Keratinocyte (primary cell): ENCODE results near the gene ATP8A2. TPM values are rescaled to one million over a fixed set of nuclear protein-coding genes. Genes with fewer than 3 reads are reported as not detected.
A peak's percentile ranks its signal among the peaks of the same experiment; 100 is the strongest.

ENCODE experiments used
- DNase-seq: peaks from one replicate; pipeline ENCODE4 v3.0.0-alpha.2; 2011; ENCODE audit warnings: low read depth, missing footprints, low spot score
- FAIRE-seq: peaks from 2 replicates; lab custom pipeline; 2011; peaks lifted over from hg19 to GRCh38; lab: Jason Lieb, UNC
- H2AFZ ChIP-seq: 2 replicates; pipeline ENCODE4 v1.6.0; 2012; ENCODE audit warnings: low read length, control low read depth, inconsistent platforms; ENCODE audit not compliant: control insufficient read depth
- H3K27ac ChIP-seq: 2 replicates; pipeline ENCODE4 v1.5.1; 2011; ENCODE audit warnings: low read length; ENCODE audit not compliant: control insufficient read depth, insufficient read depth
- H3K27me3 ChIP-seq: 3 replicates; pipeline ENCODE4 v1.6.0; 2011; ENCODE audit warnings: low read length; ENCODE audit not compliant: control insufficient read depth, insufficient read depth; ENCODE audit errors: extremely low read depth
- H3K36me3 ChIP-seq, 2 experiments: 2 replicates in 1 of 2; 3 replicates in 1 of 2; pipeline ENCODE4 v1.5.1; 2011; ENCODE audit warnings: low read length in 2 of 2, mild to moderate bottlenecking in 1 of 2; ENCODE audit not compliant: control insufficient read depth in 2 of 2, insufficient read depth in 2 of 2; ENCODE audit errors: extremely low read depth in 1 of 2
- H3K4me1 ChIP-seq: 3 replicates; pipeline ENCODE4 v1.5.1; 2011; ENCODE audit warnings: low read length; ENCODE audit not compliant: control insufficient read depth, insufficient read depth; ENCODE audit errors: extremely low read depth
- H3K4me2 ChIP-seq: 3 replicates; pipeline ENCODE4 v1.6.0; 2011; ENCODE audit warnings: low read depth, low read length; ENCODE audit not compliant: control insufficient read depth, insufficient read depth; ENCODE audit errors: extremely low read depth
- H3K4me3 ChIP-seq, 3 experiments: fragments of 200-600 bp in 1 of 3; sonication (generic) in 1 of 3; 2 replicates in 2 of 3; 3 replicates in 1 of 3; pipeline ENCODE4 v1.5.1; 2011 to 2016; ENCODE audit warnings: low read length in 3 of 3, mild to moderate bottlenecking in 3 of 3, control low read depth in 2 of 3, inconsistent platforms in 1 of 3, low read depth in 1 of 3, mixed read lengths in 1 of 3, mixed run types in 1 of 3, moderate library complexity in 1 of 3; ENCODE audit not compliant: control insufficient read depth in 2 of 3, insufficient read depth in 2 of 3; ENCODE audit errors: extremely low read depth in 1 of 3
- H3K79me2 ChIP-seq: 2 replicates; pipeline ENCODE4 v1.6.0; 2012; ENCODE audit warnings: low read length; ENCODE audit not compliant: control insufficient read depth, insufficient read depth
- H3K9ac ChIP-seq: 3 replicates; pipeline ENCODE4 v1.6.0; 2011; ENCODE audit warnings: low read length; ENCODE audit not compliant: control insufficient read depth, insufficient read depth; ENCODE audit errors: extremely low read depth
- H3K9me1 ChIP-seq: 3 replicates; pipeline ENCODE4 v1.6.0; 2011; ENCODE audit warnings: low read length; ENCODE audit not compliant: control insufficient read depth, insufficient read depth; ENCODE audit errors: extremely low read depth
- H3K9me3 ChIP-seq: 2 replicates; pipeline ENCODE4 v1.5.1; 2012; ENCODE audit warnings: low read depth, low read length; ENCODE audit not compliant: control insufficient read depth
- H4K20me1 ChIP-seq: 3 replicates; pipeline ENCODE4 v1.6.0; 2011; ENCODE audit warnings: low read length; ENCODE audit not compliant: control insufficient read depth, insufficient read depth; ENCODE audit errors: extremely low read depth
- EZH2 ChIP-seq: IDR thresholded peaks from one replicate; pipeline ENCODE4 v1.6.1; 2012; ENCODE audit warnings: inconsistent platforms, mild to moderate bottlenecking, low read length, moderate library complexity
- dilution Hi-C: fragments of 300-500 bp; cut with MboI; formaldehyde crosslinking; loops from one replicate; pipeline ENCODE4 v1.7.0; 2020; ENCODE audit warnings: low sequenced_read_pairs; ENCODE audit not compliant: extremely low pct_ligation_motif_present
- polyA plus RNA-seq, 5 experiments: library from polyadenylated mRNA; depleted of rRNA in 3 of 5; stranded (reverse) in 3 of 5; stranded (forward) in 1 of 5; unstranded in 1 of 5; fragments of >200 nt; gene quantifications; 1 replicate in 1 of 5; 2 replicates in 3 of 5; 3 replicates in 1 of 5; pipeline versions ENCODE4 v1.2.1 to v1.2.3, GENCODE V29; 2011 to 2012; ENCODE audit warnings: missing spikeins in 2 of 5, low read depth in 1 of 5, low replicate concordance in 1 of 5
- TF ChIP-seq, protein P1 (sequence below), 3 experiments: IDR thresholded peaks in 1 of 3; conservative IDR thresholded peaks in 1 of 3; optimal IDR thresholded peaks in 1 of 3; 2 replicates in 2 of 3; 3 replicates in 1 of 3; pipeline versions ENCODE3 to v1.5.1; 2011; ENCODE audit warnings: low read length in 3 of 3, mild to moderate bottlenecking in 3 of 3, moderate library complexity in 2 of 3, control low read depth in 1 of 3, inconsistent platforms in 1 of 3; ENCODE audit not compliant: insufficient read depth in 2 of 3; ENCODE audit errors: extremely low read depth in 1 of 3

ATP8A2 gene
- polyA plus RNA-seq, 1 donor (not counting 4 experiments of a cell fraction or from before 2014, with no cell fraction given), result 0.16 TPM

DNA sequence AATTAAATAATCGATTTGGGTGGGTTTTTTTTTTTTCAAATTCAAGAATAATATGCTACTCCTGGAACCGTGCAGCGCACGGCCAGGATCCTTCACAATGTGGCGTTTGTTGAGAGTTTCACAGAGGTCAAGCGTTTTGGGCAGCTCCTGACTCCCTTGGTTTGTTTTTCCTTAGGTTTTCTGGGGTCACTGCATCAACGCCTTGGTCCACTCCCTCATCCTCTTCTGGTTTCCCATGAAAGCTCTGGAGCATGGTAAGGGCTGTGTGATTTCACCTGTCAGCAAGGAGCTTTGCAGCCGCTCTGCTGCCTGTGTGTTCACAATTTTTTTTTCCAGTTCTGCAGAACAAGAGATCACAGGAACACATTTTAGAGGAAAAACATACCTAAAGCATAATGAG, 467.6 kb downstream of the ATP8A2 start:
- no peaks in the 10 kb centered on the region for H4K20me1 ChIP-seq
- dilution Hi-C loops, result no loop called here
- no peaks in the 10 kb centered on the region for H3K9me3 ChIP-seq
- no peak overlapping the region for H3K27ac ChIP-seq
- no peak overlapping the region for H2AFZ ChIP-seq
- no peaks in the 10 kb centered on the region for H3K27me3 ChIP-seq
- peaks cover 20% of the 10 kb centered on the region for H3K4me1 ChIP-seq
- FAIRE-seq (no peak), DNase-seq (no peak)
- H3K79me2 ChIP-seq, result no peaks in the 10 kb centered on the region
- H3K36me3 ChIP-seq, result no peaks in the 10 kb centered on the region
- no peak overlapping the region for H3K4me3 ChIP-seq
- H3K9ac ChIP-seq, result no peak overlapping the region
- H3K9me1 ChIP-seq, result no peaks in the 10 kb centered on the region
- H3K4me2 ChIP-seq, result no peak overlapping the region
- TF ChIP-seq EZH2, result no peak
- TF ChIP-seq, protein P1, sequence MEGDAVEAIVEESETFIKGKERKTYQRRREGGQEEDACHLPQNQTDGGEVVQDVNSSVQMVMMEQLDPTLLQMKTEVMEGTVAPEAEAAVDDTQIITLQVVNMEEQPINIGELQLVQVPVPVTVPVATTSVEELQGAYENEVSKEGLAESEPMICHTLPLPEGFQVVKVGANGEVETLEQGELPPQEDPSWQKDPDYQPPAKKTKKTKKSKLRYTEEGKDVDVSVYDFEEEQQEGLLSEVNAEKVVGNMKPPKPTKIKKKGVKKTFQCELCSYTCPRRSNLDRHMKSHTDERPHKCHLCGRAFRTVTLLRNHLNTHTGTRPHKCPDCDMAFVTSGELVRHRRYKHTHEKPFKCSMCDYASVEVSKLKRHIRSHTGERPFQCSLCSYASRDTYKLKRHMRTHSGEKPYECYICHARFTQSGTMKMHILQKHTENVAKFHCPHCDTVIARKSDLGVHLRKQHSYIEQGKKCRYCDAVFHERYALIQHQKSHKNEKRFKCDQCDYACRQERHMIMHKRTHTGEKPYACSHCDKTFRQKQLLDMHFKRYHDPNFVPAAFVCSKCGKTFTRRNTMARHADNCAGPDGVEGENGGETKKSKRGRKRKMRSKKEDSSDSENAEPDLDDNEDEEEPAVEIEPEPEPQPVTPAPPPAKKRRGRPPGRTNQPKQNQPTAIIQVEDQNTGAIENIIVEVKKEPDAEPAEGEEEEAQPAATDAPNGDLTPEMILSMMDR (optimal IDR thresholded peaks at IDR 0.05 in 1 of 3, IDR thresholded peaks at IDR 0.05 in 1 of 3, conservative IDR thresholded peaks at IDR 0.05 in 1 of 3; ENCODE audit: extremely low read depth in 1 of 3, insufficient read depth in 2 of 3, low read length in 3 of 3), result no peak

DNA sequence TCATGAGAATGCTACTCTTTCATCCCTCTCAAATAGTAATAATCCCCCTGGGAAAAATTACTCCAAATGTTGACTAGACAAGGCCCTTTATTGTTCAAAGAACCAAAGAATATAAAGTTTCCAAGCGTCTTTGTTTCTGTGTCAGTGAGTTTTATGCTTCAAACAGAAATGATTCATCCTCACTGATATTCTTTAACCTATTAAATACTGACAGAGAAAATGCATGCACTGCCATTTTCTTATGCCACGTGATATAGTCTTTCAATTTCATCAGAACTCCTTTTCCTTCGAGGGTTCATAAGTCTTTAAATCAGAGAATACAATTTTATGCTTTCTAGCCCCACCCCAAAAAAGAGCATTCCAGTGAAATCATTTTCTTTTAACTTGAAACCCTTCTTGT, 468.5 kb downstream of the ATP8A2 start:
- Histone ChIP-seq H3K36me3 (no peaks in the 10 kb centered on the region), H3K79me2 (no peaks in the 10 kb centered on the region), H3K9me1 (no peaks in the 10 kb centered on the region), H3K4me3 (no peak overlapping the region), H3K4me2 (no peak overlapping the region), H2AFZ (peak overlapping the region; percentile 15), H3K9ac (no peak overlapping the region), H3K27ac (no peak overlapping the region), H3K4me1 (peaks cover 20% of the 10 kb centered on the region), H3K9me3 (no peaks in the 10 kb centered on the region), H4K20me1 (no peaks in the 10 kb centered on the region), H3K27me3 (no peaks in the 10 kb centered on the region)
- no peak for TF ChIP-seq EZH2
- TF ChIP-seq, protein P1 (optimal IDR thresholded peaks at IDR 0.05 in 1 of 3, IDR thresholded peaks at IDR 0.05 in 1 of 3, conservative IDR thresholded peaks at IDR 0.05 in 1 of 3; ENCODE audit: extremely low read depth in 1 of 3, insufficient read depth in 2 of 3, low read length in 3 of 3), result no peak
- DNase-seq, result no peak
- peak; percentile 82 for FAIRE-seq
- dilution Hi-C loops, result no loop called here
